ENCODE results near the gene FHOD3. TPM values are rescaled to one million over a fixed set of nuclear protein-coding genes. Genes with fewer than 3 reads are reported as not detected.
"Not testable (repeated sequence)": the region's sequence is repeated elsewhere in the genome, so short reads cannot be mapped to it uniquely, and the experiment has no call there.

FHOD3 gene
- total RNA-seq, 1 donor from 2014 or later, result 346 TPM

GRCh38 chr18:36545821-36546427, 248.4 kb downstream of the FHOD3 start:
- peaks cover 7% of the 10 kb centered on the region for H3K9me3 ChIP-seq (replicated peaks)
- H3K4me1 ChIP-seq, result peaks cover 42% of the 10 kb centered on the region
- no peak overlapping the region for H3K4me3 ChIP-seq
- peak overlapping the region; percentile 52 for H3K27ac ChIP-seq (replicated peaks)
- TF ChIP-seq CTCF (IDR thresholded peaks at IDR 0.05; ENCODE audit: borderline replicate concordance), result no peak
- no peak for DNase-seq
- H3K36me3 ChIP-seq, result no peaks in the 10 kb centered on the region
- no peaks in the 10 kb centered on the region for H3K27me3 ChIP-seq (ENCODE audit: low read depth)
- intact Hi-C loops (cut with micrococcal nuclease), result no loop called here

- Histone ChIP-seq H3K36me3 (no peaks in the 10 kb centered on the region), H3K4me3 (no peak overlapping the region), H3K27ac (replicated peaks) (peak overlapping the region; percentile 52), H3K4me1 (peaks cover 42% of the 10 kb centered on the region), H3K9me3 (replicated peaks) (peaks cover 7% of the 10 kb centered on the region), H3K27me3 (ENCODE audit: low read depth) (no peaks in the 10 kb centered on the region)
- no peak for TF ChIP-seq CTCF (IDR thresholded peaks at IDR 0.05; ENCODE audit: borderline replicate concordance)
- intact Hi-C loops (cut with micrococcal nuclease), result no loop called here
- no peak for DNase-seq
Observed at GRCh38 chr18:36546876-36547275, 249.4 kb downstream of the FHOD3 start.

GRCh38 chr18:36547544-36547943, 250.0 kb downstream of the FHOD3 start:
- H3K4me3 ChIP-seq, result no peak overlapping the region
- H3K4me1 ChIP-seq, result peaks cover 42% of the 10 kb centered on the region
- DNase-seq, result no peak
- no peaks in the 10 kb centered on the region for H3K27me3 ChIP-seq (ENCODE audit: low read depth)
- no peak for TF ChIP-seq CTCF (IDR thresholded peaks at IDR 0.05; ENCODE audit: borderline replicate concordance)
- H3K9me3 ChIP-seq (replicated peaks), result peaks cover 7% of the 10 kb centered on the region
- intact Hi-C loops (cut with micrococcal nuclease), result no loop called here
- peak overlapping the region; percentile 52 for H3K27ac ChIP-seq (replicated peaks)
- H3K36me3 ChIP-seq, result no peaks in the 10 kb centered on the region

- H3K9me3 ChIP-seq (replicated peaks); DNase-seq; H3K4me1 ChIP-seq; H3K4me3 ChIP-seq; intact Hi-C loops (cut with micrococcal nuclease); H3K27me3 ChIP-seq (ENCODE audit: low read depth); H3K36me3 ChIP-seq; H3K27ac ChIP-seq (replicated peaks): not testable (repeated sequence)
Observed at GRCh38 chr18:36551274-36551673, 253.8 kb downstream of the FHOD3 start.

GRCh38 chr18:36558234-36558633, 260.7 kb downstream of the FHOD3 start:
- Histone ChIP-seq H3K36me3 (no peaks in the 10 kb centered on the region), H3K4me1 (peaks cover 35% of the 10 kb centered on the region), H3K9me3 (replicated peaks) (no peaks in the 10 kb centered on the region), H3K4me3 (no peak overlapping the region), H3K27ac (replicated peaks) (no peak overlapping the region), H3K27me3 (ENCODE audit: low read depth) (no peaks in the 10 kb centered on the region)
- DNase-seq, result no peak
- intact Hi-C loops (cut with micrococcal nuclease), result no loop called here
- TF ChIP-seq CTCF (IDR thresholded peaks at IDR 0.05; ENCODE audit: borderline replicate concordance), result no peak

GRCh38 chr18:36559149-36559857, 261.8 kb downstream of the FHOD3 start:
- intact Hi-C loops (cut with micrococcal nuclease), result no loop called here
- Histone ChIP-seq H3K27ac (replicated peaks) (peak overlapping the region; percentile 5), H3K36me3 (no peaks in the 10 kb centered on the region), H3K4me3 (no peak overlapping the region), H3K4me1 (peaks cover 46% of the 10 kb centered on the region), H3K27me3 (ENCODE audit: low read depth) (no peaks in the 10 kb centered on the region), H3K9me3 (replicated peaks) (no peaks in the 10 kb centered on the region)
- DNase-seq, result no peak
- TF ChIP-seq CTCF (IDR thresholded peaks at IDR 0.05; ENCODE audit: borderline replicate concordance), result no peak

Measured in left ventricle myocardium inferior (tissue), 1 donor.